Myometrial cell (primary cell): Measurements from ENCODE around the gene ARFGEF3. TPM values are rescaled to one million over a fixed set of nuclear protein-coding genes. Genes with fewer than 3 reads are reported as not detected.

ENCODE experiments used
- total RNA-seq: library from RNA; depleted of rRNA; stranded (reverse); fragments of >200 nt; gene quantifications from 2 replicates; pipeline ENCODE4 v1.2.3, GENCODE V29; 2015

The ARFGEF3 gene, protein sequence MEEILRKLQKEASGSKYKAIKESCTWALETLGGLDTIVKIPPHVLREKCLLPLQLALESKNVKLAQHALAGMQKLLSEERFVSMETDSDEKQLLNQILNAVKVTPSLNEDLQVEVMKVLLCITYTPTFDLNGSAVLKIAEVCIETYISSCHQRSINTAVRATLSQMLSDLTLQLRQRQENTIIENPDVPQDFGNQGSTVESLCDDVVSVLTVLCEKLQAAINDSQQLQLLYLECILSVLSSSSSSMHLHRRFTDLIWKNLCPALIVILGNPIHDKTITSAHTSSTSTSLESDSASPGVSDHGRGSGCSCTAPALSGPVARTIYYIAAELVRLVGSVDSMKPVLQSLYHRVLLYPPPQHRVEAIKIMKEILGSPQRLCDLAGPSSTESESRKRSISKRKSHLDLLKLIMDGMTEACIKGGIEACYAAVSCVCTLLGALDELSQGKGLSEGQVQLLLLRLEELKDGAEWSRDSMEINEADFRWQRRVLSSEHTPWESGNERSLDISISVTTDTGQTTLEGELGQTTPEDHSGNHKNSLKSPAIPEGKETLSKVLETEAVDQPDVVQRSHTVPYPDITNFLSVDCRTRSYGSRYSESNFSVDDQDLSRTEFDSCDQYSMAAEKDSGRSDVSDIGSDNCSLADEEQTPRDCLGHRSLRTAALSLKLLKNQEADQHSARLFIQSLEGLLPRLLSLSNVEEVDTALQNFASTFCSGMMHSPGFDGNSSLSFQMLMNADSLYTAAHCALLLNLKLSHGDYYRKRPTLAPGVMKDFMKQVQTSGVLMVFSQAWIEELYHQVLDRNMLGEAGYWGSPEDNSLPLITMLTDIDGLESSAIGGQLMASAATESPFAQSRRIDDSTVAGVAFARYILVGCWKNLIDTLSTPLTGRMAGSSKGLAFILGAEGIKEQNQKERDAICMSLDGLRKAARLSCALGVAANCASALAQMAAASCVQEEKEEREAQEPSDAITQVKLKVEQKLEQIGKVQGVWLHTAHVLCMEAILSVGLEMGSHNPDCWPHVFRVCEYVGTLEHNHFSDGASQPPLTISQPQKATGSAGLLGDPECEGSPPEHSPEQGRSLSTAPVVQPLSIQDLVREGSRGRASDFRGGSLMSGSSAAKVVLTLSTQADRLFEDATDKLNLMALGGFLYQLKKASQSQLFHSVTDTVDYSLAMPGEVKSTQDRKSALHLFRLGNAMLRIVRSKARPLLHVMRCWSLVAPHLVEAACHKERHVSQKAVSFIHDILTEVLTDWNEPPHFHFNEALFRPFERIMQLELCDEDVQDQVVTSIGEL (N-terminal part only)
- under 0.01 TPM in 2 replicates for total RNA-seq

DNA sequence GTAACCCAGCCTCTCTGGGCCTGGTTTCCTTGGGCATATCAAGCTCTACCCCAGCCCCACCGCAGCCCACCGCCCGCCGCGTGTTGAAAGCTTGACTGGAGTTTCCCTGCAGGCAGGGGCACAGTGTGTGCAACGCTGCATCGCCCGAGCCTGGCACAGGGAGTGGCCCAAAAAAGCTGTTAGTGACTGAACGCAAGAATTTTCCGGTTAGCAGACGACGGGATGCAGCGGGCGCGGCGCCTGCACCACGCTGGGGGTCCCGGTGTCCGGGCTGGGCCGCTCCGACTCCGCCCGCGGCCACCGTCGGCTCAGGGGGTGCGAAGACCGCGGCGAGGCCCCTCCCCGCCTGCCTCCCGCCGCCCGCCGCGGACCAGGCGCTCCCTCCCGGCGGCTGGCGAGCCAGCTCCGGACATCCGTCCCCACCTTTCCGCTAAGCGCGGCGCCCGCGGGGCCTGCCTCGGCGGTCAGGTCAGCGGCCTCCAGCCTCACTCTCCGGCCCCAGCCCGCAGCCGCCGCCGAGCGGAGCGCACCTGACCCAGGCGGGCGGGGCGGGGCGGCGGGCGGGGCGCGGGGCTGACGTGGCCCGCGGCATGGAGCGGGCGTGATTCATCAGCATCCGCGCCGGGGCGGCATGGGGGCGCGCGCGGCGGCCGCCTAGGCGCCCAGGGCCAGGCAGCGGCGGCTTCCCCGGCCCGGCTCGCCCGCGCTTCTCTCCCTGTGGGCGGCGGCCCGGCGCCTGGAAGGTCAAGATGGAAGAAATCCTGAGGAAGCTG lies at the start of gene ARFGEF3:
ARFGEF3 (plus strand) TSS at position 602 of the 773 bp plus-strand sequence; CDS start at position 750, 148 bp downstream.

DNA sequence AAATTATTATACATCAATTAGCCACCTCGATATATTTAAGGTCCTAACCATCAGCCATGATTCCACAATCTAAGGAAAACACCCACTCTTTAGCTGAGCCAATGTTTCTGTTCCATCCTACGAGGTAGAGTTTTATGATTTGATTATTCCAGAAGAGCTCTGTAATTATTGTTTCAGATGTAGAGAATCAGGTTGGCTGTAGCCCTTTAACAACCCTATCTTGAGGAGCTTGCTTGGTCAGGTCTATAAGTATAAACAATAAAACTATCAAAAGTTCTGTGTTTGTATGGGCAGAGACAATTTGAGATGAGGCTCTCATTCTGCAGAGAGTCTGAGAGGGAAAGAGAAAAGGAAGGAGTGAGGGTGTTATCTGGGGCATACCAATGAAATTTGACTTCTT lies 56.7 kb downstream of the ARFGEF3 start, which contains the start of gene PBOV1:
PBOV1 (minus strand) TSS at position 43 of the 400 bp plus-strand sequence. CDS start 96 bp downstream, outside the sequence.

DNA sequence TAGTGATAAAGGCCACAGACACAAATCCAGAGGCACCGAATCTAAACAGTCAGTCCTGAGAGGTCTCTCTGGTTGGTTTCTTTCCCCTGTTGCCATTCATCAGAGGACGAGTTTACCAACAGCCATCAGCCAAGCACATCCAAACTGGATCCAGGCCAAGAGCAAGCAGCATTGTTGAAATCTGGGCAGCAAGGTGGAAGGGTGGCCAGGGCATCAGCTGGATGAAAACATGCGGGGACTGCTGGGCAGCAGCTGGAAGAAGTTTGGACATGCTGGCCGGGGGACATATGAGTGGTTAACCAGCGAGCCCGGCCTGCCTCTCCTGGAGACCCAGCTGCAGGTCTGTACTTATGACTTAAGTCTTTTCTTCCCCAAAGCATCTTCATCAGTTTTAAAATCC lies 216.1 kb downstream of the ARFGEF3 start, which contains the start of gene SMIM28:
SMIM28 (plus strand) TSS at position 62 of the 400 bp plus-strand sequence; CDS start at position 230, 168 bp downstream.

Other genes with a start within 250 kb of the ARFGEF3 start
- 32.9 and 37.6 TPM in 2 replicates for gene PERP, start 54.5 kb upstream of the ARFGEF3 start, total RNA-seq
- not detected in 2 replicates for gene PBOV1, start 56.6 kb downstream of the ARFGEF3 start, total RNA-seq
- gene SMIM28, start 216.0 kb downstream of the ARFGEF3 start, total RNA-seq, result not detected in 2 replicates
- gene HEBP2, start 242.3 kb downstream of the ARFGEF3 start, total RNA-seq, result 33.5 and 47.0 TPM in 2 replicates